Measurements from ENCODE around the gene TARS1. TPM values are rescaled to one million over a fixed set of nuclear protein-coding genes. Genes with fewer than 3 reads are reported as not detected.

The TARS1 gene
- total and polyA plus RNA-seq, 4 donors: 42.2 to 76.6 (median 71.6) TPM

- Histone ChIP-seq H3K9me3 (ENCODE audit: control insufficient read depth, low read length) (no peaks in the 10 kb centered on the region), H3K36me3 (ENCODE audit: control insufficient read depth in 1 of 2, insufficient read depth in 2 of 2, low read length in 1 of 2) (peaks cover 11% of the 10 kb centered on the region in 2 donors), H3K4me1 (ENCODE audit: control insufficient read depth in 1 of 2, insufficient read depth in 2 of 2, low read length in 2 of 2) (no peaks in the 10 kb centered on the region), H3K4me3 (ENCODE audit: low read length in 2 of 2) (no peak overlapping the region), H3K27ac (ENCODE audit: low read depth in 1 of 2, low read length in 2 of 2) (no peak overlapping the region), H3K27me3 (ENCODE audit: control insufficient read depth in 1 of 2, insufficient read depth in 2 of 2, low read length in 1 of 2) (no peaks in the 10 kb centered on the region)
- intact Hi-C loops (cut with DNase I): no loop called here
- 6 to 7% methylated on average over 2 of the region's 2 CpGs for WGBS, 2 donors
- ATAC-seq (ENCODE audit: low FRiP score) (no peak), DNase-seq (no peak)
These were observed 16.4 kb downstream of the TARS1 start for GRCh38 chr5:33457126-33457525.

GRCh38 chr5:33457817-33458216, 17.1 kb downstream of the TARS1 start:
- no peak for DNase-seq
- Histone ChIP-seq H3K27me3 (ENCODE audit: control insufficient read depth in 1 of 2, insufficient read depth in 2 of 2, low read length in 1 of 2) (no peaks in the 10 kb centered on the region), H3K9me3 (ENCODE audit: control insufficient read depth, low read length) (no peaks in the 10 kb centered on the region), H3K27ac (ENCODE audit: low read depth in 1 of 2, low read length in 2 of 2) (no peak overlapping the region), H3K4me3 (ENCODE audit: low read length in 2 of 2) (no peak overlapping the region), H3K4me1 (ENCODE audit: control insufficient read depth in 1 of 2, insufficient read depth in 2 of 2, low read length in 2 of 2) (no peaks in the 10 kb centered on the region), H3K36me3 (ENCODE audit: control insufficient read depth in 1 of 2, insufficient read depth in 2 of 2, low read length in 1 of 2) (peaks cover 11% of the 10 kb centered on the region in 2 donors)
- intact Hi-C loops (cut with DNase I): no loop called here
- no peak for ATAC-seq (ENCODE audit: low FRiP score)
- WGBS, 2 donors: 89 to 92% methylated on average over 1 of the region's 1 CpG

- intact Hi-C loops (cut with DNase I): no loop called here
These were observed 19.4 kb downstream of the TARS1 start for GRCh38 chr5:33460210-33460609.

GRCh38 chr5:33462456-33462855, 21.7 kb downstream of the TARS1 start:
- intact Hi-C loops (cut with DNase I): no loop called here
- Histone ChIP-seq H3K4me3 (ENCODE audit: low read length in 2 of 2) (no peak overlapping the region), H3K27ac (ENCODE audit: low read depth in 1 of 2, low read length in 2 of 2) (no peak overlapping the region), H3K27me3 (ENCODE audit: control insufficient read depth in 1 of 2, insufficient read depth in 2 of 2, low read length in 1 of 2) (no peaks in the 10 kb centered on the region), H3K9me3 (ENCODE audit: control insufficient read depth, low read length) (no peaks in the 10 kb centered on the region), H3K4me1 (ENCODE audit: control insufficient read depth in 1 of 2, insufficient read depth in 2 of 2, low read length in 2 of 2) (no peaks in the 10 kb centered on the region), H3K36me3 (ENCODE audit: control insufficient read depth in 1 of 2, insufficient read depth in 2 of 2, low read length in 1 of 2) (peaks cover 11 to 17% of the 10 kb centered on the region in 2 donors)
- ATAC-seq (ENCODE audit: low FRiP score) (no peak), DNase-seq (no peak)
- WGBS, 2 donors: 43 to 46% methylated on average over 3 of the region's 3 CpGs

More at GRCh38 chr5:33460210-33460609, 19.4 kb downstream of the TARS1 start:
- Histone ChIP-seq H3K27ac (ENCODE audit: low read depth in 1 of 2, low read length in 2 of 2) (no peak overlapping the region), H3K9me3 (ENCODE audit: control insufficient read depth, low read length) (no peaks in the 10 kb centered on the region), H3K27me3 (ENCODE audit: control insufficient read depth in 1 of 2, insufficient read depth in 2 of 2, low read length in 1 of 2) (no peaks in the 10 kb centered on the region), H3K36me3 (ENCODE audit: control insufficient read depth in 1 of 2, insufficient read depth in 2 of 2, low read length in 1 of 2) (peaks cover 12 to 16% of the 10 kb centered on the region in 2 donors), H3K4me3 (ENCODE audit: low read length in 2 of 2) (no peak overlapping the region), H3K4me1 (ENCODE audit: control insufficient read depth in 1 of 2, insufficient read depth in 2 of 2, low read length in 2 of 2) (no peaks in the 10 kb centered on the region)
- ATAC-seq (ENCODE audit: low FRiP score): no peak
- WGBS, 2 donors: 95 to 96% methylated on average over 2 of the region's 2 CpGs
- no peak for DNase-seq

- H3K4me1 ChIP-seq (ENCODE audit: control insufficient read depth in 1 of 2, insufficient read depth in 2 of 2, low read length in 2 of 2): no peaks in the 10 kb centered on the region
- H3K36me3 ChIP-seq (ENCODE audit: control insufficient read depth in 1 of 2, insufficient read depth in 2 of 2, low read length in 1 of 2): peaks cover 6 to 12% of the 10 kb centered on the region in 2 donors
- DNase-seq (no peak), ATAC-seq (ENCODE audit: low FRiP score) (no peak)
- H3K9me3 ChIP-seq (ENCODE audit: control insufficient read depth, low read length): no peaks in the 10 kb centered on the region
- intact Hi-C loops (cut with DNase I): no loop called here
- no peaks in the 10 kb centered on the region for H3K27me3 ChIP-seq (ENCODE audit: control insufficient read depth in 1 of 2, insufficient read depth in 2 of 2, low read length in 1 of 2)
- no peak overlapping the region for H3K4me3 ChIP-seq (ENCODE audit: low read length in 2 of 2)
- no peak overlapping the region for H3K27ac ChIP-seq (ENCODE audit: low read depth in 1 of 2, low read length in 2 of 2)
- 92 to 94% methylated on average over 3 of the region's 3 CpGs for WGBS, 2 donors
These were observed 24.4 kb downstream of the TARS1 start for GRCh38 chr5:33465120-33465519.

GRCh38 chr5:33468775-33469435, 28.1 kb downstream of the TARS1 start:
- Histone ChIP-seq H3K27me3 (ENCODE audit: control insufficient read depth in 1 of 2, insufficient read depth in 2 of 2, low read length in 1 of 2) (no peaks in the 10 kb centered on the region), H3K4me3 (ENCODE audit: low read length in 2 of 2) (no peak overlapping the region), H3K27ac (ENCODE audit: low read depth in 1 of 2, low read length in 2 of 2) (no peak overlapping the region), H3K4me1 (ENCODE audit: control insufficient read depth in 1 of 2, insufficient read depth in 2 of 2, low read length in 2 of 2) (no peaks in the 10 kb centered on the region), H3K9me3 (ENCODE audit: control insufficient read depth, low read length) (no peaks in the 10 kb centered on the region), H3K36me3 (ENCODE audit: control insufficient read depth in 1 of 2, insufficient read depth in 2 of 2, low read length in 1 of 2) (peaks cover 3 to 13% of the 10 kb centered on the region in 2 donors)
- DNase-seq: no peak
- WGBS, 2 donors: 75 to 76% methylated on average over 9 of the region's 9 CpGs
- intact Hi-C loops (cut with DNase I): no loop called here
- ATAC-seq (ENCODE audit: low FRiP score): no peak

GRCh38 chr5:33470544-33470943, 29.8 kb downstream of the TARS1 start:
- ATAC-seq (ENCODE audit: low FRiP score) (peak; percentile 60), DNase-seq (no peak)
- Histone ChIP-seq H3K4me3 (ENCODE audit: low read length in 2 of 2) (no peak overlapping the region), H3K4me1 (ENCODE audit: control insufficient read depth in 1 of 2, insufficient read depth in 2 of 2, low read length in 2 of 2) (no peaks in the 10 kb centered on the region), H3K36me3 (ENCODE audit: control insufficient read depth in 1 of 2, insufficient read depth in 2 of 2, low read length in 1 of 2) (peaks cover 0 to 8% of the 10 kb centered on the region in 2 donors), H3K9me3 (ENCODE audit: control insufficient read depth, low read length) (no peaks in the 10 kb centered on the region), H3K27me3 (ENCODE audit: control insufficient read depth in 1 of 2, insufficient read depth in 2 of 2, low read length in 1 of 2) (no peaks in the 10 kb centered on the region), H3K27ac (ENCODE audit: low read depth in 1 of 2, low read length in 2 of 2) (no peak overlapping the region)
- intact Hi-C loops (cut with DNase I): loop anchor here in 1 of 2 donors (10.0 kb wide), 2 partner anchors 114 to 464 kb away; partner anchors contain the start of gene RXFP3
- WGBS, 2 donors: 34 to 70% methylated on average over 3 of the region's 3 CpGs

GRCh38 chr5:33472805-33473409, 32.1 kb downstream of the TARS1 start:
- ATAC-seq (ENCODE audit: low FRiP score): no peak

GRCh38 chr5:33474004-33474403, 33.2 kb downstream of the TARS1 start:
- ATAC-seq (ENCODE audit: low FRiP score) (no peak), DNase-seq (no peak)
- Histone ChIP-seq H3K27me3 (ENCODE audit: control insufficient read depth in 1 of 2, insufficient read depth in 2 of 2, low read length in 1 of 2) (no peaks in the 10 kb centered on the region), H3K36me3 (ENCODE audit: control insufficient read depth in 1 of 2, insufficient read depth in 2 of 2, low read length in 1 of 2) (peaks cover 0 to 7% of the 10 kb centered on the region in 2 donors), H3K27ac (ENCODE audit: low read depth in 1 of 2, low read length in 2 of 2) (no peak overlapping the region), H3K9me3 (ENCODE audit: control insufficient read depth, low read length) (no peaks in the 10 kb centered on the region), H3K4me3 (ENCODE audit: low read length in 2 of 2) (no peak overlapping the region), H3K4me1 (ENCODE audit: control insufficient read depth in 1 of 2, insufficient read depth in 2 of 2, low read length in 2 of 2) (no peaks in the 10 kb centered on the region)
- intact Hi-C loops (cut with DNase I): loop anchor here in 1 of 2 donors (10.0 kb wide), 2 partner anchors 111 to 461 kb away; partner anchors contain the start of gene RXFP3
- 64 to 65% methylated on average over 2 of the region's 2 CpGs for WGBS, 2 donors

More at GRCh38 chr5:33472805-33473409, 32.1 kb downstream of the TARS1 start:
- 49 to 50% methylated on average over 2 of the region's 2 CpGs for WGBS, 2 donors
- intact Hi-C loops (cut with DNase I): loop anchor here in 1 of 2 donors (10.0 kb wide), 2 partner anchors 112 to 462 kb away; partner anchors contain the start of gene RXFP3
- peaks cover 0 to 7% of the 10 kb centered on the region in 2 donors for H3K36me3 ChIP-seq (ENCODE audit: control insufficient read depth in 1 of 2, insufficient read depth in 2 of 2, low read length in 1 of 2)
- no peak overlapping the region for H3K4me3 ChIP-seq (ENCODE audit: low read length in 2 of 2)
- no peak for DNase-seq
- H3K9me3 ChIP-seq (ENCODE audit: control insufficient read depth, low read length): no peaks in the 10 kb centered on the region
- H3K27ac ChIP-seq (ENCODE audit: low read depth in 1 of 2, low read length in 2 of 2): no peak overlapping the region
- no peaks in the 10 kb centered on the region for H3K4me1 ChIP-seq (ENCODE audit: control insufficient read depth in 1 of 2, insufficient read depth in 2 of 2, low read length in 2 of 2)
- no peaks in the 10 kb centered on the region for H3K27me3 ChIP-seq (ENCODE audit: control insufficient read depth in 1 of 2, insufficient read depth in 2 of 2, low read length in 1 of 2)
